Cardiac fibroblast (primary cell): ENCODE measurements around the gene LTA4H.

Experiments used
- DNase-seq, 2 donors: peaks; one replicate each; pipeline versions ENCODE4 v3.0.0 to v3.0.0-alpha.2; 2010; ENCODE audit warnings: low read depth in 2 of 2
- H3K4me3 ChIP-seq, 2 donors: replicated peaks in 1 of 2; 1 replicate in 1 of 2; 2 replicates in 1 of 2; pipeline ENCODE4 v1.5.1; 2011; ENCODE audit warnings: low read depth in 2 of 2, low read length in 2 of 2, mild to moderate bottlenecking in 2 of 2, moderate library complexity in 1 of 2
- CTCF ChIP-seq: IDR thresholded peaks from one replicate; pipeline ENCODE4 v1.5.1; 2011; ENCODE audit warnings: low read depth, mild to moderate bottlenecking, low read length, inconsistent platforms

LTA4H gene

DNA sequence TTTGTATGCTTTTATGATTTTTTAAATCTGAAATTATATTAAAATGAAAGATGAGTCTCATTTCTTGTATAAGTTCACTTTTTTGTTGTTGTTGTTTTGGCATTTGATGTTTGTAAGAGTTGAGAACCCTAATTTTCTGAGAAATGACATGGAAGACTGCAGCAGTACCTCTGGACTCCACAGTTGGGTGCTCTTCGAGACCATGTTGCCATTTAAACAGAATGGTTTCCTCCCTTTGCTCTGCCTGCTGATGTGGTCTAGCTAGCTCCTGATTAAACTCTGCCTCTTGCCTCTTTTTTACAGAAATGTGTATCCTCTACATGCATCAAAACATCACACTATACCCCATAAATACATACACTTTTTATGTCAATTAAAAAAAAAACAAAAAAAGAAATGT lies 5.8 kb upstream of the LTA4H start:
- no peak for DNase-seq

DNA sequence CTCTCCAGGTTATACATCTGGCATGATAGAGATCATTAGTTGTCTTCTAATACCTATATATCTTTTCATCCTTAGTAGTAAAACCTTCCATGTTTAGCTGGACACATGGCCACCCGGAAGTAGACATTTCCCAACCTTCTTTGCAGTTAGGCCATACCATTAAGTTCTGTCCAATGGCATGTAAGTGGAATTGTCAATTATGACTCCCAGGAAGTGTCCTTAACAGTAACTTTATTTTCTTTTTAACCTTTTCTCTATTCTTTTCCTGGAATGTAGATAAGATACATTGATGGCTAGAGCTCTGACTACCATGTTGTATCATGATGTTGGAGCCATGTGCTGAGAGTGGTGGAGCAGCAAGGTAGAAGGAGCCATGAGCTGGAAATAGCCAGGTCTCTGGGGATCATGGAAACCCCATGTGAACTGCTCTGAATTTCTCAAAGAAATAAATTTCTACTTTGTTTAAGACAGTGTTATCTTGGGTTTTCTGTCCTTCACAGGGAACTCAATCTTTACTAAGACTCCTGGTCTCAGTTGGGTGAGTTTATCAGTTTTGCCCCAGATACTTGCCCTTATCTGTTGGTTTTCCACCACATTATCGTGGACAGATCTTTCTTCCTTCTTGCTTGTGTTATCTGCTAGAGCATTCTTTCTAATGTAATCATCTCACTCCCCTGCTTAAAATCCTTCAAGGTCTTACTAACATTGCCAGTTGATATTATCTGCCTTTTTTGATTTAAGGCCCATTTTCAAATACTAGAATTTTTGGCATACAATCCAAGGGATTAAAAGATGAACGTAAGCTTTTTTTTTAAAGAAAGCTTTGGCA lies 5.1 kb upstream of the LTA4H start:
- TF ChIP-seq CTCF: no peak
- DNase-seq: no peak
- H3K4me3 ChIP-seq: no peak overlapping the region

More for the DNA sequence above, 5.8 kb upstream of the LTA4H start:
- no peak overlapping the region for H3K4me3 ChIP-seq
- no peak for TF ChIP-seq CTCF

GRCh38 chr12:96039516-96039915 lies 4.1 kb upstream of the LTA4H start:
- no peak for DNase-seq
- no peak overlapping the region for H3K4me3 ChIP-seq
- TF ChIP-seq CTCF: no peak

DNA sequence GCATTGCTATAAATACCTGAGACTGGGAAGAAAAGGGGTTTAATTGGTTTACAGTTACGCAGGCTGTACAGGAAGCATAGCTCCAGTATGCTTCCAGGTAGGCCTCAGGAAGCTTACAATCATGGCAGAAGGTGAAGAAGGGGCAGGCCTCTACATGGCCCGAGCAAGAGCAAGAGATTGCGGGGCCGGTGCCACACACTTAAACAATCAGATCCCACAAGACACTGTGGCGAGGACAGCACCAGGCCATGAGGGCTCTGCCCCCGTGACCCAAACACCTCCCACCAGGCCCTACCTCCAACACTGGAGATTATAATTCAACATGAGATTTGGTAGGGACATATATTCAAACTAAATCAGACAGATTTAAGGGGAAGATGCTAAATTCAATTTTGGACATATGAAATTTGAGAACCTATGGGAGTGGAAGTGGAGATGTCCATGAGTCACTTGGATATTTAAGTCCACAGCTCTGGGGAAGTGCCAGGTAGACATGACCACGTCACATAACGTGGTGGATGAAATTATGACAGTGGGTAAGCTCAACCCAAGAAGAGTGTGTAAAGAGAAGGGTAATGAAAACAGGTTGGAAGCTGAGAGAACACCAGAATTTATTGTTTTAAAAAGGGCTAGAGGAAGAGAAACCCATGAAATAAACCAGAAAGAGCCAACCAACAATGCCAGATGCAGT lies 1.5 kb upstream of the LTA4H start:
- peak in 1 of 2 donors; percentile 56 for DNase-seq
- TF ChIP-seq CTCF: no peak

GRCh38 chr12:96034621-96035282 lies 635 bp downstream of the LTA4H start:
- TF ChIP-seq CTCF: no peak
- DNase-seq: peak; percentile 35 to 45

More for the DNA sequence above, 1.5 kb upstream of the LTA4H start:
- no peak overlapping the region for H3K4me3 ChIP-seq

GRCh38 chr12:96033549-96034389 lies 1.6 kb downstream of the LTA4H start:
- no peak for DNase-seq
- TF ChIP-seq CTCF: no peak
- no peak overlapping the region for H3K4me3 ChIP-seq

More at GRCh38 chr12:96034621-96035282, 635 bp downstream of the LTA4H start:
- H3K4me3 ChIP-seq: peak overlapping the region; percentile 97
